ENCODE results near the gene CYTH4. TPM values are rescaled to one million over a fixed set of nuclear protein-coding genes. Genes with fewer than 3 reads are reported as not detected.

The CYTH4 gene
- polyA plus RNA-seq, 3 donors, result 2.4 to 3.0 (median 2.8) TPM

GRCh38 chr22:37308385-37309200 lies 26.3 kb downstream of the CYTH4 start:
- no peak for DNase-seq (ENCODE audit: low read depth in 3 of 3, low spot score in 2 of 3)

GRCh38 chr22:37309211-37310074 lies 27.1 kb downstream of the CYTH4 start:
- DNase-seq (ENCODE audit: low read depth in 3 of 3, low spot score in 2 of 3), result no peak

- DNase-seq (ENCODE audit: low read depth in 3 of 3, low spot score in 2 of 3), result no peak
Measured at GRCh38 chr22:37310075-37310606, 27.8 kb downstream of the CYTH4 start.

- no peak for DNase-seq (ENCODE audit: low read depth in 3 of 3, low spot score in 2 of 3)
Measured at GRCh38 chr22:37310815-37311595, 28.7 kb downstream of the CYTH4 start.

- no peak for DNase-seq (ENCODE audit: low read depth in 3 of 3, low spot score in 2 of 3)
Measured at GRCh38 chr22:37311761-37312312, 29.5 kb downstream of the CYTH4 start.

GRCh38 chr22:37312549-37313183 lies 30.4 kb downstream of the CYTH4 start:
- DNase-seq (ENCODE audit: low read depth in 3 of 3, low spot score in 2 of 3), result no peak

GRCh38 chr22:37313376-37314314 lies 31.3 kb downstream of the CYTH4 start:
- DNase-seq (ENCODE audit: low read depth in 3 of 3, low spot score in 2 of 3), result no peak

- no peak for DNase-seq (ENCODE audit: low read depth in 3 of 3, low spot score in 2 of 3)
Measured at GRCh38 chr22:37314315-37315074, 32.2 kb downstream of the CYTH4 start.

GRCh38 chr22:37316405-37316804 lies 34.1 kb downstream of the CYTH4 start:
- no peak for DNase-seq (ENCODE audit: low read depth in 3 of 3, low spot score in 2 of 3)

GRCh38 chr22:37316875-37317371 lies 34.6 kb downstream of the CYTH4 start:
- peak; percentile 52 to 72 (median 54) for DNase-seq (ENCODE audit: low read depth in 3 of 3, low spot score in 2 of 3)

- no peak for DNase-seq (ENCODE audit: low read depth in 3 of 3, low spot score in 2 of 3)
Measured at GRCh38 chr22:37317698-37318210, 35.4 kb downstream of the CYTH4 start.

- DNase-seq (ENCODE audit: low read depth in 3 of 3, low spot score in 2 of 3), result no peak
Measured at GRCh38 chr22:37318364-37319109, 36.2 kb downstream of the CYTH4 start.

GRCh38 chr22:37319469-37319868 lies 37.2 kb downstream of the CYTH4 start:
- no peak for DNase-seq (ENCODE audit: low read depth in 3 of 3, low spot score in 2 of 3)

- no peak for DNase-seq (ENCODE audit: low read depth in 3 of 3, low spot score in 2 of 3)
Measured at GRCh38 chr22:37320726-37321677, 38.7 kb downstream of the CYTH4 start.

GRCh38 chr22:37324340-37325038 lies 42.2 kb downstream of the CYTH4 start:
- DNase-seq (ENCODE audit: low read depth in 3 of 3, low spot score in 2 of 3), result no peak

All from right renal cortex interstitium (tissue), 3 donors.